BJ (cell line): ENCODE measurements around the gene DNAJC6. TPM values are rescaled to one million over a fixed set of nuclear protein-coding genes. Genes with fewer than 3 reads are reported as not detected.

ENCODE experiments used
- CTCF ChIA-PET: fragments of 350-600 bp; formaldehyde crosslinking; extraction: SDS; loops from one replicate; lab custom pipeline; 2021; ENCODE audit warnings: antibody characterized with exemption, inconsistent platforms; lab: Yijun Ruan, JAX
- POLR2A ChIA-PET: fragments of 300-600 bp; sonication (Branson Sonifier 250); formaldehyde crosslinking; extraction: SDS; loops from one replicate; lab custom pipeline; 2021; ENCODE audit warnings: antibody characterized with exemption; lab: Charles Lee
- DNase-seq: peaks from one replicate; pipeline ENCODE4 v3.0.0-alpha.2; 2011; ENCODE audit warnings: low read depth
- H3K27me3 ChIP-seq: 2 replicates; pipeline ENCODE4 v1.6.0; 2011; ENCODE audit warnings: low read length; ENCODE audit not compliant: control insufficient read depth, insufficient read depth
- H3K36me3 ChIP-seq: 2 replicates; pipeline ENCODE4 v1.5.1; 2011; ENCODE audit warnings: low read length; ENCODE audit not compliant: control insufficient read depth, insufficient read depth
- H3K4me3 ChIP-seq: 2 replicates; pipeline ENCODE4 v1.5.1; 2011; ENCODE audit warnings: low read depth, mild to moderate bottlenecking, control low read depth, low read length
- CTCF ChIP-seq: IDR thresholded peaks from 2 replicates; pipeline ENCODE4 v1.5.1; 2011; ENCODE audit warnings: low read depth, mild to moderate bottlenecking, control low read depth, inconsistent platforms, low read length, moderate library complexity; ENCODE audit not compliant: insufficient read depth
- polyA plus RNA-seq: library from polyadenylated mRNA; depleted of rRNA; stranded (reverse); fragments of >200 nt; gene quantifications from 2 replicates; pipeline ENCODE4 v1.2.3, GENCODE V29; 2011

DNAJC6 gene
- polyA plus RNA-seq, 1 experiment: 10.5 TPM

GRCh38 chr1:65267683-65268082, 41.7 kb upstream of the DNAJC6 start:
- no peaks in the 10 kb centered on the region for H3K27me3 ChIP-seq
- ChIA-PET POLR2A (no interaction called here), CTCF (interaction anchor here (1.4 kb wide), 1 partner anchor 10 kb away, joined by 3 read pairs; no protein-coding TSS in a partner anchor)
- no peak for DNase-seq
- H3K36me3 ChIP-seq: no peaks in the 10 kb centered on the region
- no peak overlapping the region for H3K4me3 ChIP-seq
- TF ChIP-seq CTCF: no peak

GRCh38 chr1:65269612-65270011, 39.7 kb upstream of the DNAJC6 start:
- no peak for DNase-seq
- no peak overlapping the region for H3K4me3 ChIP-seq
- ChIA-PET POLR2A (interaction anchor here (0.6 kb wide), 1 partner anchor 100 kb away, joined by 3 read pairs; no protein-coding TSS in a partner anchor), CTCF (interaction anchor here (1.1 kb wide), 1 partner anchor 8 kb away, joined by 3 read pairs; no protein-coding TSS in a partner anchor)
- H3K36me3 ChIP-seq: no peaks in the 10 kb centered on the region
- H3K27me3 ChIP-seq: no peaks in the 10 kb centered on the region
- no peak for TF ChIP-seq CTCF

DNA sequence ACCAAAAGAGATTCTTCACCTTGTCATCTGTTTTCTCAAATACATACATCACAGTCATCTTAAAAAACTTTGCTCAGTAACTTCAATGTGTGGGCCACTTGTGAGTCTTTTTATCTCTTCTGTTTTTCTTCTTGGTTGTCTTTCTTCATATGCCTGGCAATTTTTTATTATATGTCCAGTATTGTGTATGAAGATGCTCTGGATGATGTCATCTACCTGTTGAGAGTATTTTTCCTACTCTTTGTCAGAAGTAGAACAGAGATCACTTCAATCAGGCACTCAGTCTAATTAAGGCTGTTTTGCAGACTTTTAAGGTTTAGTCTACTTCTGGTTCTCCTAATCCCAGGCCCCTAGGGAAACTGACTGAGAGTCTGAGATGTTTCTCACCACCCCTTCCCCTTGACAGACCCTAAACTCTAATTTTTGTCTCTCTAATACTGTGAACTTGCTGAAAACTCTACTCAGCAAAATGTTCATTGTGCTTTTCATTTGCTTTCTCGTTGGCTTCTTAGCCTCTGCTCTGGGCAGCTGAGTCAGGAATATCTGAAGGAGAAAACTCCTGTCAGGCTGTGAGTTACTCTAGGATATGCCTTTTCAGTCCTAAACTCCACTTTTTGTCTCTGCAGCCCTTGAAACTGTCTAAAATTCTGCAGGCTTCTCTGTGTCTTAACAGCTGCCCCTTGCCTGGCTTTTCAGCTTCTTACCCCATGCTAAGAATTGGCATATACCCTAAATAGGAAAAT, 33.0 kb upstream of the DNAJC6 start:
- TF ChIP-seq CTCF: no peak
- Histone ChIP-seq H3K36me3 (no peaks in the 10 kb centered on the region), H3K4me3 (no peak overlapping the region), H3K27me3 (no peaks in the 10 kb centered on the region)
- no peak for DNase-seq
- ChIA-PET POLR2A (no interaction called here), CTCF (no interaction called here)

DNA sequence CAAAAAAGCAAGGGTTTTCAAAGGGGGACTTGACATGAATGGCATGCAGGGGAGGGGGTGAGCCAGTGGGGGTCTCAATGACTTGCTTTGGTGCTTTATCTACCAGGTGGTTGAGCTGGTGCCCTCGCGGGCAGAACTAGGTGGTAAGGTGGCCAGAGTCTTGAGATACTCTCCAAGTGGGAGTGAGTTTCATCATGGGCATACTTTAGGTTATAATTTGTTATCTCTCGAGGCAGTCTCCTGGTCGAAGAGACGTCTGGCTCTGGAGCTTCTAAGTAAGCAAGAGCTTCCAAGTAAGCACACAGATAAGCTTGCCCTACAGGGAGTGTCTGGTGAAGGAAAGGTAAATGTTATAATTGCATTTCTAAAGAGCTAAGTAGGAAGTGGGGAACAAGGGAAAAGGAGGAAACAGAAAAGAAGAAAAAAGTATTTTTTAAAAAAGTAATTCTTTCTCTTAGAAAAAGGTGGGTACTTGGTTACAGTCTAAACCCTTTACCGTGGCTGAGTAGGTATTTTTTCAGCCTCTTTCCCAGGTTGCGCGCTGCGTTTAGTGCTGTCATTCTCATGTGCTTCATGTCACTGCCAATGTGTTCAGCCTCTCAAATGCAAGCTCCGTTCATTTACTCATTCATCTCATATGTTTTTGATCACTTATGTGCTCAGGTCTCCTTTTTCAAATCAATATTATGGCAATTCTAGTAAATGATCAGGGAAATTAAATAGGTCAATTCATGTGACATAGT, 31.6 kb upstream of the DNAJC6 start:
- DNase-seq: no peak
- no peaks in the 10 kb centered on the region for H3K36me3 ChIP-seq
- no peak overlapping the region for H3K4me3 ChIP-seq
- POLR2A ChIA-PET: no interaction called here
- no peaks in the 10 kb centered on the region for H3K27me3 ChIP-seq
- no peak for TF ChIP-seq CTCF
- CTCF ChIA-PET: interaction anchor here (0.6 to 1.3 kb wide), 4 partner anchors 10 to 1036 kb away, joined by 3 to 8 read pairs (median 3); no protein-coding TSS in a partner anchor
